HuH-7.5 (cell line): ENCODE data around the gene SUFU.
"Not testable (repeated sequence)": the region's sequence is repeated elsewhere in the genome, so short reads cannot be mapped to it uniquely, and the experiment has no call there.

ENCODE experiments used
- DNase-seq: peaks from one replicate; pipeline ENCODE4 v3.0.0; 2011; ENCODE audit warnings: low spot score

Gene SUFU

DNA sequence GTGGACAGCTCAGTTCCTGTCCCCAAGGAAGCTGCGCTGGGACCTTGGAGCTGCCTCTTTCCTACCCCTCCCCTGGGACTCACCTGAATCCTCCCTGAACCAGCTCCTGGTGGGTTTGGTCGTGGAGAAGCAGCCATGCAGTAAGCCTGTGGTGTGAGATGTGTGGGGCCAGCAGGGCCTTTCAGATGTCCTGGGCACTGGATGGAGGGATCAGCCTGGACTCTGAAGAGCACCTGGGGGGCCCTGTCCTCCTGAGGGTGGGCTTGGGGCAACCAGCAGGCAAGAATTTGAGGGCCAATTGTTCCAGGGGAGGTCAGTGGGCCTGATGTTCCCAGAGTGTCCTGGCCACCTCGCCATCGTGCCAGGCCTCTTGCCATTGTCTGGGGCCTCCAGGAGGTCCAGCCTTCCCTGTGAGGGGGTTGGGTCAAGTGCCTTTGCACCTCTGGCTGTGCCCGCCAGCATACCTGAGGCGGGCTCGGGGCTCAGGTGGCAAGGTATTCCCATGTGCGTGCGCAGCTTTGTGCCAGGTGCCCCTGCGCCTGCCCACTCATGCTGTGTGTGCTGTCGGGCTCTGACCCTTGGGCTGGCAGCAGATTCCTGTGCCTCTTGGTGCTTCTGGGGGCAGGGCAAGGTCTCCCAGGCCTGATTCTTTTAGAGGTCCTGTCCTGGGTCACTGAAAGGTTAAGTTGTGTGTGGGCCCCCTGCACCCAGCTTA, 147.8 kb downstream of the SUFU start:
- no peak for DNase-seq

DNA sequence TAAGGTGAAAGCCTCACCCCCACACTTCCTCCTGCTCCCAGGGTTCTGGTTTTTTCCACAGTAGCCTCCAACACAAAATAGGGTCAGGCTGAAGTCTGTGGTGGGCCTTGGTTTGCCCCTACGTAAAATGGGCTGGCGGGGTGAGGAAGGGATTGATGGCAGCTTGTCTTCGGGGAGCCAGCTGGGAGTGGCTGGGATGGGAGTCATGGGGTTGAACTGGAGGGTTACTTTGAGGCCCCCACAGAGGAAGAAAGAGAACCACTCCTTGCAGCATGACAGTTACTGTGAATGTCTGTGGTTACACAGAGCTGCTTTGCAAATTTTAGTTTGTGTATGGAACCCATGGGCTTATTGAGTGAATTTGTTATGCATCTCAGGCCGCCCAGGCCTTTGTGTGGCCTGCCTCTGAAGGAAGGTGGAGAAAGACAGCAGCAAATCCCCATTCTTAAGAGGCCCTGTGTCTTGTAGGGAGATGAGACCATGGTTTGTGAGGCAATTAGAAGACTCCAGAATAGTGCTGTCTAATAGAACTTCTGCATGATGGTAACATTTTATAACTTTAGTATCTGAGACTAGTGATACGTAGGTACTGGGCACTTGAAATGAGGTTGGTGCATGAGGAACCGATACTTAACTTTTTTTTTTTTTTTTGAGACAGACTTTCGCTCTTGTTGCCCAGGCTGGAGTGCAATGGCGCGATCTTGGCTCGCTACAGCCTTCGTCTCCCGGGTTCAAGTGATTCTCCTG, 148.6 kb downstream of the SUFU start:
- no peak for DNase-seq

DNA sequence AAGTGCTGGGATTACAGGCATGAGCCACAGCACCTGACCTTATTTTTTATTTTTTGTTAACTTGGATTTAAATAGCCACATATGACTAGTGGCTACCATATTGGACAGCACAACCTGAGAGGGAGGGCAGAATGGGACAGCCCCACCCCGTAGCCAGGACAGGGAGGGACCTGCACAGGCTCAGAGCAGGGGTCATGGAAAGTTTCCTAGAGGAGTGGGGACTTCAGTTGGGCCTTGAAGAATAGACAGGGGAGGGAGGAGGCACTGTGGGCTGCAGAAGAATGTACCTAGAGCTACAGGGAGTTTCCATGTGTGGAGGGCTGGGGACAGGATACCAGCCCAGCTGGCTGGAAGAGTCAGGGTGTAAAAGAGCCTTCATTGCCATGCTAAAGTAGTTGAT, 149.3 kb downstream of the SUFU start:
- no peak for DNase-seq

DNA sequence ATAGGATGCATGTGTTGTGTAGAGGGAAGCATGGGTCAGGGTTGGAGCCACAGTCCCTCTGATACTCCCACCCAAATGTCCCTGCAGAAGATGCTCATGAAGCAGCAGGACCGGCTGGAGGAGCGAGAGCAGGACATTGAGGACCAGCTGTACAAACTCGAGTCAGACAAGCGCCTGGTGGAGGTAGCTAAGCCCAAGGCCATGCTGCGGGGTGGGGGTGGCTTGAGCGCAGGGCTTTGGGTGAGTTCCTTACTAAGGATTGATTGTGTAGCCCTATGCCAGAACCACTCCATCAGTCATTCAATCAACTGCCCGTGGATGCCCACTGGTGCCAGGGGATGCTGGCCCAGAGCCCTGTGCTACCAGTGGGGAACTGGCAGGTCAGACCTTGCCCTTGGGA, 150.8 kb downstream of the SUFU start:
- no peak for DNase-seq

DNA sequence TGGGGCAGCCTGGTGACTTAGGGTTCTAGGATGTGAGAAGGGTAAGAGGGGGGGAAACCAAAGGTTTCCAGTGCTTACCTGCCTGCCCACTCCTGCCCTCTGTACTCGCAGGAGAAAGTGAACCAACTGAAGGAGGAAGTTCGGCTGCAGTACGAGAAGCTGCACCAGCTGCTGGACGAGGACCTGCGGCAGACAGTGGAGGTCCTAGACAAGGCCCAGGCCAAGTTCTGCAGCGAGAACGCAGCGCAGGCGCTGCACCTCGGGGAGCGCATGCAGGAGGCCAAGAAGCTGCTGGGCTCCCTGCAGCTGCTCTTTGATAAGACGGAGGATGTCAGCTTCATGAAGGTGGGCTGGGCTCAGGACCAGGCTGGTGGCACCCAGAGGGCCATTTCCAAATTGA, 151.2 kb downstream of the SUFU start:
- no peak for DNase-seq

DNA sequence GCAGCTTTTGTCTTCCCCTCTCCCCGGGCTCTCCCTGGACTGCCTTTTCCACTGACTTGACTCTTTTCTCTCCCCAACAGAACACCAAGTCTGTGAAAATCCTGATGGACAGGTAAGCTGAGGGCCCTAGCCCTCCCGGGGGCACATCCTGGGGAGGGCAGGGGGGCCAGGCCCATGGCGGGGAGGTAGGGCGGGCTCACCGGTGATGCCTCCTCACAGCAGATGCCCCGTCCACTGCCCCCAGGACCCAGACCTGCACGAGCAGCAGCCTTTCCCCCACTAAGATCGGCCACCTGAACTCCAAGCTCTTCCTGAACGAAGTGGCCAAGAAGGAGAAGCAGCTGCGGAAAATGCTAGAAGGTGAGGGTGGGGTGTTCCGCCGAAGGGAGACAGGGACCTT, 152.3 kb downstream of the SUFU start:
- DNase-seq: no peak

DNA sequence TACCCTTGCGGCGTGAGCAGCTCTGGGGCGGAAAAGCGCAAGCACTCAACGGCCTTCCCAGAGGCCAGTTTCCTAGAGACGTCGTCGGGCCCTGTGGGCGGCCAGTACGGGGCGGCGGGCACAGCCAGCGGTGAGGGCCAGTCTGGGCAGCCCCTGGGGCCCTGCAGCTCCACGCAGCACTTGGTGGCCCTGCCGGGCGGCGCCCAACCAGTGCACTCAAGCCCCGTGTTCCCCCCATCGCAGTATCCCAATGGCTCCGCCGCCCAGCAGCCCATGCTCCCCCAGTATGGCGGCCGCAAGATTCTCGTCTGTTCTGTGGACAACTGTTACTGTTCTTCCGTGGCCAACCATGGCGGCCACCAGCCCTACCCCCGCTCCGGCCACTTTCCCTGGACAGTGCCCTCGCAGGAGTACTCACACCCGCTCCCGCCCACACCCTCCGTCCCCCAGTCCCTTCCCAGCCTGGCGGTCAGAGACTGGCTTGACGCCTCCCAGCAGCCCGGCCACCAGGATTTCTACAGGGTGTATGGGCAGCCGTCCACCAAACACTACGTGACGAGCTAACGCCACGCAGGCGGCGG, 153.1 kb downstream of the SUFU start:
- no peak for DNase-seq

DNA sequence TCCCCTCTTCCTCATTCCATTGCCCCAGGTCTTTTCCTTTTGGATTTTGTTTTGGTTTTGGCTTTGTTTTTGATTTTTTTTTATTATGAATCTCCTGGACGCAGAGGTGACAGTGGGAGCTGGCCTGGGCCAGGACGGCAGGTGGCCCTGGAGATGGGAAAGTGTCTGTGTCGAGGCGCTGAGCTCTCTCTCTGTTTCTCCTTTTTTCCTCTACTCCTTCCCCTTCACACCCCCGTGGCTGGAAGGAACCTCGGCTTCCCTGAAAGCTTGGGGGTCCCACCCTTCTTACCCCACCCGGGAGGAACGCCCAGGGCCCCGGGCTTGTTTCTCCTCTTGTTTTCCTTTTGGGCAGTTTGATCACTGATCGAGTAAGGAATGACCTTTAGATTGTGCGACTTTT, 153.7 kb downstream of the SUFU start:
- DNase-seq: no peak

DNA sequence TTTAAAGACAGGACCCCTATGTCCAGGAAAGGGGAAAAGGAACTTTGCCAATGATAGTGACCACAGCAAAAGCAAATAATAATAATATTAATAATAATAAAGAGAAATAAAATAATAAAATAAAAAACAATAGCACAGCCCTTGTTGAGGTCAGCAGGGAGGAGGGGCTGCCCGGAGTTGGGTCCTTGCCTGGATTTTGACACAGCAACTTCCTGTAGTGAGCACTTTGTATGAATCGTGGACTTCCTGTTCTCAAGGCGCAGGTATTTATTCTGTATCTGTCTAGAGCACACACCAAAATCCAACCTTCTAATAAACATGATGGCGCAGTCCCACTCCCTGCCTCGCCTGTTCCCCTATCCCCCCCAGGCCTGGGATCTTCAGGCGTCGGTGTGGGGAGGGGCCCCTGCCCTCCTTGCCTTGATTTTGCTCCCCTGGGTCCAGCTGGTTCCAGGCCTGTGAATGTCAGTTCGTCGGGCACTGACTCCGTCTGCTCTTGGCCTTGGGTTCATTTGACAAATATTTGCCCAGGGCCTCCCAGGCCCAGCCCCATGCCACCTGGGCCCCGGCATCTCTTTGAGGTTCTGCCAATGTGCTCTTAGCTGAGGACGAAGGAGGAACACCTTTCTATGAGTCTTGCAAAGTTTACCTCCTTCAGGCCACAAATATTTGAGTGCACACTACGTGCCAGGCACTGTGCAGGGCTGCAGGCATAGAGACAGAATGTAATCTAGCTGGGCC, 154.4 kb downstream of the SUFU start:
- DNase-seq: no peak

DNA sequence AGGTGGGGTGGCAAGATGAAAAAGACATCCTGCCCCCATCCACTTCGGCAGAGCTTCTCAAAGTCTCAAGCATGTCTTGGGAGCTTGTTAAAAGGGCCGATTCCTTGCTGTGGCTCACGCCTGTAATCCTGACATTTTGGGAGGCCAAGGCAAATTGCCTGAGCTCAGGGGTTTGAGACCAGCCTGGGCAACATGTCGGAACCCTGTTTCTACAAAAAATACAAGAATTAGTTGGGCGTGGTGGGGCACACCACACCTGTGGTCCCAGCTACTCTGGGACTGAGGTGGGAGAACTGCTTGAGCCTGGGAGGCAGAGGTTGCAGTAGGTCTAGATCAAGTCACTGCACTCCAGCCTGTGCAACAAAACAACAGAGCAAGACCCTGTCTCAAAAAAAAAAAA, 155.0 kb downstream of the SUFU start:
- no peak for DNase-seq

DNA sequence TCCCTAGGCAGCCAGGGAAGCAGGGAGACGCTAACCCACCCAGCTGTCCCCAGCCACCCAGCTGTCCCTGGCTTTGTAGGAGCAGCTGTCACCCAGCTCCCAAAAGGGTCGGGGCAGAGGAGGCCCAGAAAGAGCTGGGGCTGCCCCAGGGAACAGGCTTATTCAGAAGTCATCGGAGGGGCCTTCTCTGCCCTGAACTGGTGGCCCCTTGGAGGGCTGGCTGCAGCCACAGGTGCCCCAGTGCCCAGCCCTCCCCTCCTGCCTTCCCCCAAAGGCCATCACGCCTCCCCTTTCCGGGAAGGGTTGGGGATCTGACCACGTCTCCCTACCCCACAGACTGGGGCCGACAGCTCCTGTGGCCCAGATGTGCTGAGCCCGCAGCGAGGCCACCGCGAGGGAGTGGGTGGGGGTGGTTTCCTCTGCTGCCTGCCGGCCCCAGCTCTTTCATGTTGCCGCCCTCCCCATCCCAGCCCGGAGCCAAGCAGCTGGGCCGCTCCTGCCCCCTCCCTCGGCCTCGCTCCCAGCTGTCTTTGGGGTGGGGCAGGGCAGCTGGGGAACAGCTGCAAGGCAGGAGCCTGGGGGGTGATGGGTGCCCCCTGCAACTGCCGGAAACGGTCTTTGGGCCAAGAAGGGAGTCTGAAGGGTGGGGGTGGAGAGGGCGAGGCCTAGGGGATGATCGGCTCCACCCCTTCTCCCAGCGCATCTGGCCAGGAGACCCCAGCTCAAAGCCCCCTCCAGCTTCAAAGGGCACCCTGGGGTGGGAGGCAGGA, 157.3 kb downstream of the SUFU start:
- DNase-seq: no peak

DNA sequence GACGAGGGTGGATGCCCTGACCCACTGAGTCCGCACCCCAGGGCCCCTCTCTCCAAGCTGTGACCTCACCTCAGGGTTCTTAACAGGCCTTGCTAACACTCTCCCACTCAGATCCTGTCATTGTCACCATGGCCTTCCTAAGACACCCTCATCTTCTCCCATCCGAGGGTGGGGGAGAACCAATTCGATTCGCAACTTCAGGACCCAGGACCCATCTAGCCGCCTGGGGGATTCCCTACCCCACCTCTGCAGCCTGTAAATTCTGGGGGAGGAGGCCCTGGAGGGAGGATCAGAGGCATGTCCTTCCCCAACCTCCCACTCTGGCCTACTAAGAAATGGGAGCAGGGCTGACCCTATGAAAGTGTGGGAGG, 157.9 kb downstream of the SUFU start:
- DNase-seq: no peak

DNA sequence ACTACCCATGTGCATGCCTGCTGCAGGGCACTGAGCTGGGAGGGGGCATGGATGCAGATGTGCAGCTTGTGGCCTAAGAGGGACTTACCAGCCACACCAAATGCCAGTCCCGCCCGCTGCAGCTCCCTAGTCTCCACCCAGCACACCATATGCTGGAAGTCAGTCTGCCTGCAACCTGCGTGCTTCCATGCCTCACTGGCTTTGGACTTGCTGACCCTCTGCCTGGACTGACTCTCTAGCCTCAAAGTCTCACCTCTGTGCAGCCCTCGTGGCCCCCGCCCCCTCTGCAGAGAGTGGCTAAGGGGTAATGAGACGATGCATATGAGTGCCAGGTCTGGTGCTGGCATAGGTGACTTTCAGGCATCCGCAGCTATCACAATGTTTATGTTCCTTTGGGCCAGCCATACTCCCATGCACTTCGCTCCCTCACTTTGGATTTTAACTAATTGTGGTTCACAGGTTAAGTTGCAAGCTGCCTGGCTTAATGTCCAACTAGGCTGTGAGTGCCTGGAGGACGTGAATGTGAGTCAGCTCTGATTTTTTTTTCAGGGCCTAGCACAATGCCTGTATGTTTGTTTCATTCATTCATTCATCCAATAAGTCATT, 162.2 kb downstream of the SUFU start:
- DNase-seq: no peak

DNA sequence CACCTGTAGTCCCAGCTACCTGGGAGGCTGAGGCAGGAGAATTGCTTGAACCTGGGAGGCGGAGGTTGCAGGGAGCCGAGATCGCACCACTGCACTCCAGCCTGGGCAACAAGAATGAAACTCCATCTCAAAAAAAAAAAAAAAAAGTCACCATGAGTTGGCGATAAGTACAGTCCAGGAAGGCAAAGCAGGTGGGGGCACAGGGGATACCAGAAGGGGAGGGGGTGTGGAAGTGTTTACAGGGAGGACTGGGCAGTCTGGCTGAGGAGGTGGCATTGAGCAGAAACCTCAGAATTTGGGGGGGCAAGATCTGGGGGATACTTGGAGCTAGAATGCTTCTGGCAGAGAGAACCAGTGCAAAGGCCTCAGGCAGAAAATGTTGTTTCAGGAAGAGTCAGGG, 163.6 kb downstream of the SUFU start:
- DNase-seq: not testable (repeated sequence)

DNA sequence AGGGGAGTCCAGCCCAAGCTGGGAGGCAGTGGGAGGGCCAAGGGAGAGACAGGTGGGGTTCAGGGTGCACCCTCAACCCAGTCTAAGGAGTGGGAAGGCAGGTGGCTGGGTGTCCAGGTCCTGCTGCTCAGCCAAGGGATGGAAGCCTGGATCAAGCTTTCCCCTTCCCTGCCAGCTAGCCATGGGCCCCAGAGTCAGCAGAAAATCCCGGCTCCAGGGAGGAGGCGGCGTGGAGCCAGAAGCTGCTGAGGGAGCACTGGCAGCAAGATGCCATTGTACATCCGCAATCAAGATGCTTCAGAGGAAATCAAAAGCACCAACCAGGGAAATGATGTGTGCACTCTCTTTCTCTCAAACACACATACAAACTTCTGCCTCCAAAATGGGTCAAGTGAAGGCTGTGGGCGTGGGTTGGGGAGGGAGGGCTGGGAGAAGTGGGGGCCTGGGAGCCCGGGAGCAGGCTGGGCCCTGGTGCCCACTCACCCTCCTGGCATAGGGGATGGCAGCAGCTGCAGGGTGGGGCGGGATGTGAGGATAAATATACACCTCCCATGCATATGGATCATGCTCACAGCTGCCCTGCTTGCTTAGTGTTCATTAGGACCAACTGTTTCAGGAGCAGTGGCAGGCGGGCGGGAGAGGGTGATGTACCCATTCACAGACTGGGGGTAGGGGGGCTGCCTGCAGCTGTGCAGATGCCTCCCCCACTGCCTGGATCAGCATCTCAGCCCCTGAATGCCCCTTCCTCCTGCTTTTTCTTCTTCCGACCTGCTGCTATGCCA, 164.7 kb downstream of the SUFU start:
- DNase-seq: no peak

DNA sequence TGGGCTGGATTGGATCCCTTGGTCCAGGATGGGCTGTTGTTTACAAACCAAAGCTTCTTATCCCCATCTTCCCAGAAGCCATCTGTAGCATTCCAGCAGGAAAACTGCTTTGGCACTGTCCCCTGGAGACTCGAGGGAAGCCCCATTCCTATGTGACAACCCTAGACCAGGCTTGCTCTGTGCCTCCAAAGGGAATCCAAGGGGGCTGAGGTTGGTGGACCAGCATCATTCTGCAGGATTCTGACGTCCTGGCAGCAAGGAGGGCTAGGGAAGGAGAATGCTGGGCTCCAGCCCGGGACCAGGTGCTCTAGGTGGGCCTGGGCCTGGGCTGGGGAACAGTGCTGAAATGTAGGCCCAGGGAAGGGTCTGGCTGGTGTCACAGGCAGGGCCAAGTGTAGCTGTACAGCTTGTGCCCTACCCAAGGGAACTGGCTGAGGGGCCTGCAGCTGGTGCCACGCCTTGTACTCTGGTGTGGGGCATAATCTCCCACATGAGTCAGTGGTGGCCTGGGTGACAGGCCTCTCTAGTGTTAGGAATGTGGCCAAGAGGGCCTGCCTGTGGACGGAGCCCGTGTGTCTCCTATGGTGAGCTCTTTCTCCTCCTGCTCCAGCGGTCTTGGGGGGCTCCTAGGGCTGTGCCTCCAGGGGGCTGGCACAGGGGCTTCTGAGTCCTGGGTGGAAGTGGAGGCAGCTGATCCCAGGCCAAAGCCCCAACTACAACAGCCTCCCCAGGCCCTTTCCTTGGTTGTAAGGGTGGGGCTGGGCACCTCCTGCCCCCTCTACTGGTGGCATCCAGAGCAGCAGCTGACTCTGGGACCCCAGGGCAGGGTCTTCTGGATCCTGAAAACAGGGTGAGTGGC, 165.7 kb downstream of the SUFU start:
- DNase-seq: no peak

DNA sequence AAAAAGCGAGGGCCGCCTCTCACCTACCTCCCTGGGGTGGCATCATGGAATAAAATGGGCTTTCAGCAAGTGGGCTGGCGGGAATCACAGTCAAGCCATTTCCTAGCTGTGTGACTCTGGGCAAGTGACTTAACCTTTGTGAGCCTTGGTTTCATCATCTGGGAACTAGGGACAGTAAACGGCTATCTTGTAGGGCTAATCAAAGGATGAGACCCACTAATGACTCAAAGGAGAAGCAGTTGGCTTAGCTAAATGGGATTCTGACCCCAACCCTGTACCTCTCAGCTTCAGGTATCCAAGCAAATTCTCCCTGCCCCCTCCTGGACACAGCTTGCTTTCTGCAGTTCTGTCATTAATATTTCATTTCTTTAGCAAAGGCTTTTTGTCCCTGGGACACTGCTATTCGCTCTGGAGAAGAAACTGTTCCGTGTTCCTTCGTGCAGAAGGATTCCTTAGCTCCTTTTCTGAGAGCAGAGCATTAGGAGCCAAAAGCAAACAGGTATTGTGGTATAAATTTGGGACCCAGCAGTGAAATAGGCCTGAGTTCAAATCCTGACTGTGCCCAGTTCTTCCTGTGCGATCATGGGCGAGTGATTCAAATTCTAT, 166.4 kb downstream of the SUFU start:
- no peak for DNase-seq

DNA sequence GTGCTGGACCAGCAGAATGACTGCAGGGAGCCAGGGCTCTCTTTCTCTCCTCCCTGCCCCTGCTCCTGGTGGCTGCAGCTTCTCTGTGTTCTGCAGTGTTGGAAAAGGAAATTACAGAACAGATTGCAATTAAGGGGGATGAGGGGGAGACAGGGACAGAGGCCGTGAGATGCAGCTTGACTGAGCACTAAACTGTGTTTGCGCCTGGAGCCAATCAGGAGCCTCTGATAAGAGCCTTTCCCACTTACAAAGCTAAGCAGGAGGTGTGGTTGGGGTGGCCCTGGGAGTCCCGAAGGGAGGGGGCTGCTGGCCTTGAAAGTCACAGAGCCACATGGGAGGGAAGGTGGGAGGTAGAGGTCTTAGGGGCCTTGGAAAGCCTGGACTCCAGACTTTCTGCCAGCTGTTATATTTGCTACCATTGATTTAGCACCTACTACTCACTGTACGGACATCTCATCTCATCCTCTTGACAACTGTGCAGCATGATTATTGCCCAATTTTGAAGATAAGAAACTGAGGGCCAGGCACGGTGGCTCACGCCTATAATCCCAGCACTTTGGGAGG, 167.2 kb downstream of the SUFU start:
- DNase-seq: no peak

DNA sequence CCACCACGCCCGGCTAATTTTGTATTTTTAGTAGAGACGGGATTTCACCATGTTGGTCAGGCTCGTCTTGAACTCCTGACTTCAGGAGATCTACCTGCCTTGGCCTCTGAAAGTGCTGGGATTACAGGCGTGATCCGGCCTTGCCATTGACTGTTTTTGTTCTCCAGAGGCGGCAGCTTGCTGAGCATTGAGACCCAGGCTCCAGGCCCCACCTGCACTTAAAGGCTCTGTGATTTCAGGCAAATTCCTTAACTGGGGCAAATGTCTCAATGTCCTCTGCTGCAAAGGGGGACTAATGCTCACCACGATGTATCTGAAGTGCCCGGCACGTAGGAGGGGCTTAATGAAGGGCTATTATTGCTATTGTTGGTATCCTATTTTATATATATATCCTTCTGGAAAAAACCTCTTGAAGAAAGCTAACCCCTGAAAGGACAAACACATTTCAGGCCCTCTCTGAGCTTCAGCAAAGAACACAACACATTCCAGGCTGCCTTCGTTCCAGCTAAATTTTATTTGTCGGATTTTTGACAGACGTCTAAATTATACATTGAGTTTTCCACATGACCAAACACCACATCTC, 169.6 kb downstream of the SUFU start:
- no peak for DNase-seq
